ENCODE measurements around the gene NDC1. TPM values are rescaled to one million over a fixed set of nuclear protein-coding genes. Genes with fewer than 3 reads are reported as not detected.

NDC1 gene
- polyA plus RNA-seq, 1 experiment, result 19.0 TPM

DNA sequence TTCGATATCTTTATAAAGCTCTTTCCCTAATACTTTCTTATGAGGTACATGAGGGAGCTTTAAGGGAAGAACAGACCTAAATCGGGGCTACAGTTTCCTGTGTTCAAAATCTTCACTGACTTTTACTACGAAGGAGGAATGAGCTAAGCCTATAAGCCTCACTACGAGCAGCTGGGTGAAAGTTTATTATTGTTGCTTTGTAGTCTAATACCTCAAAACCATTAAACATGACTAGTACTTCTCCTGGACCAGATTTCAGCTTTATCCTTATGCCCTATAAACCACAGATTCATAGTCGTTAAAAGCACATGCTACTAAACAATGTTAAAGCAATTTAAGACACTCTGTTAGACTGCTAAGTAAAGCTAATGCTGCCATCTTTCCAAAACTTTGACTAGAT is 30.2 kb downstream of the NDC1 start:
- Histone ChIP-seq H3K9me3 (ENCODE audit: control insufficient read depth, insufficient read depth, low read length) (no peaks in the 10 kb centered on the region), H3K27ac (ENCODE audit: low read depth, low read length) (no peak overlapping the region), H3K27me3 (ENCODE audit: control insufficient read depth, insufficient read depth, low read length) (no peaks in the 10 kb centered on the region), H3K4me3 (ENCODE audit: low read depth, low read length) (no peak overlapping the region)
- DNase-seq (ENCODE audit: low read depth, low spot score), result peak; percentile 75
- ChIA-PET POLR2A (no interaction called here), CTCF (interaction anchor here (0.6 to 1.9 kb wide), 3 partner anchors 19 to 416 kb away, joined by 3 to 14 read pairs (median 4); no protein-coding TSS in a partner anchor)
- TF ChIP-seq, protein P1, sequence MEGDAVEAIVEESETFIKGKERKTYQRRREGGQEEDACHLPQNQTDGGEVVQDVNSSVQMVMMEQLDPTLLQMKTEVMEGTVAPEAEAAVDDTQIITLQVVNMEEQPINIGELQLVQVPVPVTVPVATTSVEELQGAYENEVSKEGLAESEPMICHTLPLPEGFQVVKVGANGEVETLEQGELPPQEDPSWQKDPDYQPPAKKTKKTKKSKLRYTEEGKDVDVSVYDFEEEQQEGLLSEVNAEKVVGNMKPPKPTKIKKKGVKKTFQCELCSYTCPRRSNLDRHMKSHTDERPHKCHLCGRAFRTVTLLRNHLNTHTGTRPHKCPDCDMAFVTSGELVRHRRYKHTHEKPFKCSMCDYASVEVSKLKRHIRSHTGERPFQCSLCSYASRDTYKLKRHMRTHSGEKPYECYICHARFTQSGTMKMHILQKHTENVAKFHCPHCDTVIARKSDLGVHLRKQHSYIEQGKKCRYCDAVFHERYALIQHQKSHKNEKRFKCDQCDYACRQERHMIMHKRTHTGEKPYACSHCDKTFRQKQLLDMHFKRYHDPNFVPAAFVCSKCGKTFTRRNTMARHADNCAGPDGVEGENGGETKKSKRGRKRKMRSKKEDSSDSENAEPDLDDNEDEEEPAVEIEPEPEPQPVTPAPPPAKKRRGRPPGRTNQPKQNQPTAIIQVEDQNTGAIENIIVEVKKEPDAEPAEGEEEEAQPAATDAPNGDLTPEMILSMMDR (IDR thresholded peaks at IDR 0.05; ENCODE audit: low read depth, low read length), result no peak

DNA sequence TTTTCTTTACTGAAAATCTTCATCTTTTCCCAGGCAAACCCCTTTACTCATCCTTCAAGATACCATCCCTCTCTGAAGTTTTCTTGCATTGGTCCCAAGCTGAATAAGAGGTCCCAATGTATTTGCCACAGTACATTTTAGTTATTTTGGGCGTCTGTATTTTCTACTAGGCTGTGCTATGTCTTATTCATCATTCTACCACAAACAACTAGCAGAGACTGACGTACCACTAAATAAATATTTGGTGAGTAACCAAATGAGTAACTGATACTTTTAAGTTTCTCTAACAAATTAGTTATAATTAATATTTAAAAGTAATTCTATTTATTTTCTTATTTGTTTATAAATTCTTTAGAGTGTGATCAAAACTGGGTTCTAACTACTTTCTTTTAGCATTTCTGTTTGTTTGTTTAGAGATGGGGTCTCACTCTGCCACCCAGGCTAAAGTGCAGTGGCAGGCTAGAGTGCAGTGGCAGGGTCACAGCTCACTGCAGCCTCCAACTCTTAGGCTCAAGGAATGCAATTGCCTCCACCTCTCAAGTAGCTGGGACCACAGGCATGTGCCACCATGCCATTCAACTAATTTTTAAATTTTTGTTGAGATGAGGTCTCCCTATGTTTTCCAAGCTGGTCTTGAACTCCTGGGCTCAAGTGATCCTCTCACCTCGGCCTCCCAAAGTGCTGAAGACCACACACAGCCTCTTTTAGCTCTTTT is 33.1 kb downstream of the NDC1 start:
- no peak overlapping the region for H3K4me3 ChIP-seq (ENCODE audit: low read depth, low read length)
- no peak for DNase-seq (ENCODE audit: low read depth, low spot score)
- no peak overlapping the region for H3K27ac ChIP-seq (ENCODE audit: low read depth, low read length)
- no peaks in the 10 kb centered on the region for H3K27me3 ChIP-seq (ENCODE audit: control insufficient read depth, insufficient read depth, low read length)
- H3K9me3 ChIP-seq (ENCODE audit: control insufficient read depth, insufficient read depth, low read length), result no peaks in the 10 kb centered on the region
- CTCF ChIA-PET, result interaction anchor here (1.3 kb wide), 1 partner anchor 22 kb away, joined by 4 read pairs; no protein-coding TSS in a partner anchor
- TF ChIP-seq, protein P1 (IDR thresholded peaks at IDR 0.05; ENCODE audit: low read depth, low read length), result no peak
- POLR2A ChIA-PET, result no interaction called here

DNA sequence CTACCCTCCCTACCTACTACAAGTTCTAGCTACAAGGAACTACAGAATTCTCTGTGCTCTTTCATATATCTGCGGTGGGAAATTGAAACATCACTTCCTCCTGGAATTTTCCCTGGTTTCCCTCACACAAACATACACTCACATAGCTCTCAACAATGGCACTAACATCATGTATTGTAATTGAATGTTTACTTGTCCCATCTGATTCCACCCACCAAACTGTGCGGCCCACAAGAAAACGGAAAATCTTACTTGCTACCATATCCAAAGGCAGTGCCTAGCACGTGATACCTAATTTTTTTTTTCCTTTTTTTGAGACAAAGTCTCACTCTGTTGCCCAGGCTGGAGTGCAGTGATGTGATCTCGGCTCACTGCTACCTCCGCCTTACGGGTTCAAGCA is 33.9 kb downstream of the NDC1 start:
- no peak overlapping the region for H3K4me3 ChIP-seq (ENCODE audit: low read depth, low read length)
- no peak overlapping the region for H3K27ac ChIP-seq (ENCODE audit: low read depth, low read length)
- TF ChIP-seq, protein P1 (IDR thresholded peaks at IDR 0.05; ENCODE audit: low read depth, low read length), result no peak
- H3K9me3 ChIP-seq (ENCODE audit: control insufficient read depth, insufficient read depth, low read length), result no peaks in the 10 kb centered on the region
- ChIA-PET POLR2A (interaction anchor here (0.6 kb wide), 1 partner anchor 31 kb away, joined by 3 read pairs; no protein-coding TSS in a partner anchor), CTCF (interaction anchor here (1.3 kb wide), 1 partner anchor 23 kb away, joined by 4 read pairs; no protein-coding TSS in a partner anchor)
- no peak for DNase-seq (ENCODE audit: low read depth, low spot score)
- H3K27me3 ChIP-seq (ENCODE audit: control insufficient read depth, insufficient read depth, low read length), result no peaks in the 10 kb centered on the region

DNA sequence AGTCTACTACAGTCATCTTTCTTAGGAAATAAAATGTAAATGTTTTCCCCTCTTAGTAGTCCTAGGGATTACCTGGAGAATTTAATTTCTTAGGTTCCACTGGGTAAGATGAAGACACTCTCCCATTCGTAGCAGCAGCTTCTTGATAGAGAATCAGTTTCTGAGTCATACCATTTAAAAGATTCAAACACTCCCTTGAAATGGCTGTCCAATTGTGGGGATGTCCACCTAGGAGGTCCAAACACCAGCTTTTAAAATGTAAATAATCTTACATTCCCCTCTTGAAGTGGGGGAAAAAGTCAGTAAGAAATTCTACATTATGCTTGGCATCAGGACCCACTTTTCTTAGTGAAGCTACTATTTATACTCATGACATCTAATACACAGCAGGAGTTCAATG is 37.5 kb downstream of the NDC1 start:
- ChIA-PET POLR2A (no interaction called here), CTCF (interaction anchor here (0.7 kb wide), 1 partner anchor 26 kb away, joined by 3 read pairs; no protein-coding TSS in a partner anchor)
- H3K27ac ChIP-seq (ENCODE audit: low read depth, low read length), result no peak overlapping the region
- H3K4me3 ChIP-seq (ENCODE audit: low read depth, low read length), result no peak overlapping the region
- H3K27me3 ChIP-seq (ENCODE audit: control insufficient read depth, insufficient read depth, low read length), result no peaks in the 10 kb centered on the region
- no peak for DNase-seq (ENCODE audit: low read depth, low spot score)
- TF ChIP-seq, protein P1 (IDR thresholded peaks at IDR 0.05; ENCODE audit: low read depth, low read length), result no peak
- H3K9me3 ChIP-seq (ENCODE audit: control insufficient read depth, insufficient read depth, low read length), result no peaks in the 10 kb centered on the region

DNA sequence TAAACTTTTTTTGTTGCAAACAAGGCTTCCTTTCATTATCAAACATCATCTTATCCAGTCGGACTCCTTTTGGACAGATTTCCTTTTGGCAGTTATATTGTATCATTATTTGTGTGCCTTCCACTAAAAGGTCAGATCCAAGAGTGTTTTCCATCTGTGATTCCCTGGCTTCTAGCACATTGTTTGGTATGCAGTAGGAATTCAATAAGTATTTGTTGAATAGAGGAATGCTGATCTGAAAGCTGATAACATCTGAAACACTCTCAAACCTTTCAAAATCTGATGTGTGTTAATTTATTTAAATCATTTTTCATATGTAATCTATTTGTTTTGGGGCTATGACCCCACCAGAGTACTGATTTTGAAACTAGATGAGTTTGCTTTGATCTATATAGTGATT is 39.0 kb downstream of the NDC1 start:
- ChIA-PET CTCF (no interaction called here), POLR2A (no interaction called here)
- H3K4me3 ChIP-seq (ENCODE audit: low read depth, low read length), result no peak overlapping the region
- no peaks in the 10 kb centered on the region for H3K9me3 ChIP-seq (ENCODE audit: control insufficient read depth, insufficient read depth, low read length)
- TF ChIP-seq, protein P1 (IDR thresholded peaks at IDR 0.05; ENCODE audit: low read depth, low read length), result no peak
- H3K27ac ChIP-seq (ENCODE audit: low read depth, low read length), result no peak overlapping the region
- no peak for DNase-seq (ENCODE audit: low read depth, low spot score)
- no peaks in the 10 kb centered on the region for H3K27me3 ChIP-seq (ENCODE audit: control insufficient read depth, insufficient read depth, low read length)

Measured in AG04450 (cell line).